T47D (cell line): ENCODE results near the gene RSL1D1.

Experiments used
- DNase-seq, 2 experiments: peaks; one replicate each; pipeline versions ENCODE4 v3.0.0 to v3.0.0-alpha.2; 2011 to 2012; ENCODE audit warnings: low read depth in 1 of 2, low spot score in 1 of 2
- JUND ChIP-seq: IDR thresholded peaks from 2 replicates; pipeline ENCODE4 v1.6.1; 2012; ENCODE audit warnings: low read depth
- in situ Hi-C: cut with HindIII; loops from 2 replicates; pipeline ENCODE4 v1.10.0; 2016; ENCODE audit warnings: low sequenced_read_pairs, low pct_unique_long_range_greater_than_20kb

Gene RSL1D1

GRCh38 chr16:11851294-11852091 is at the start of gene RSL1D1:
Gene RSL1D1 (minus strand): TSS chr16:11851542. CDS start chr16:11851512, 30 bp downstream.
- in situ Hi-C loops, result no loop called here
- no peak for TF ChIP-seq JUND
- peak; percentile 95 to 96 for DNase-seq

GRCh38 chr16:11901091-11901490 is 49.7 kb upstream of the RSL1D1 start:
- no peak for TF ChIP-seq JUND
- DNase-seq, result no peak
- in situ Hi-C loops, result no loop called here

- in situ Hi-C loops, result no loop called here
- TF ChIP-seq JUND, result no peak
- DNase-seq, result no peak
These were observed 45.3 kb upstream of the RSL1D1 start for GRCh38 chr16:11896486-11897176.

GRCh38 chr16:11893571-11893970 is 42.2 kb upstream of the RSL1D1 start:
- in situ Hi-C loops, result no loop called here

GRCh38 chr16:11892761-11893160 is 41.4 kb upstream of the RSL1D1 start:
- in situ Hi-C loops, result no loop called here
- no peak for TF ChIP-seq JUND
- no peak for DNase-seq

More at GRCh38 chr16:11893571-11893970, 42.2 kb upstream of the RSL1D1 start:
- no peak for DNase-seq
- TF ChIP-seq JUND, result no peak

- DNase-seq, result no peak
- in situ Hi-C loops, result no loop called here
- TF ChIP-seq JUND, result no peak
These were observed 39.1 kb upstream of the RSL1D1 start for GRCh38 chr16:11890231-11890965.

- in situ Hi-C loops, result no loop called here
- TF ChIP-seq JUND, result no peak
- no peak for DNase-seq
These were observed 35.5 kb upstream of the RSL1D1 start for GRCh38 chr16:11886881-11887280.

- no peak for TF ChIP-seq JUND
- in situ Hi-C loops, result no loop called here
These were observed 32.7 kb upstream of the RSL1D1 start for GRCh38 chr16:11884035-11884434.

GRCh38 chr16:11880007-11880406 is 28.7 kb upstream of the RSL1D1 start:
- TF ChIP-seq JUND, result no peak
- in situ Hi-C loops, result no loop called here
- no peak for DNase-seq

More at GRCh38 chr16:11884035-11884434, 32.7 kb upstream of the RSL1D1 start:
- no peak for DNase-seq

- TF ChIP-seq JUND, result no peak
- in situ Hi-C loops, result no loop called here
- no peak for DNase-seq
These were observed 26.0 kb upstream of the RSL1D1 start for GRCh38 chr16:11877374-11877773.

- in situ Hi-C loops, result no loop called here
- TF ChIP-seq JUND, result no peak
- no peak for DNase-seq
These were observed 25.0 kb upstream of the RSL1D1 start for GRCh38 chr16:11876306-11876705.

- in situ Hi-C loops, result no loop called here
- DNase-seq, result no peak
- TF ChIP-seq JUND, result no peak
These were observed 24.4 kb upstream of the RSL1D1 start for GRCh38 chr16:11875721-11876120.

GRCh38 chr16:11871193-11871592 is 19.9 kb upstream of the RSL1D1 start:
- DNase-seq, result peak in 1 of 2 experiments; percentile 24
- in situ Hi-C loops, result no loop called here
- TF ChIP-seq JUND, result no peak
